Upper lobe of left lung (tissue), 4 donors: Measurements from ENCODE around the gene TMEFF1.

Experiments used
- CTCF ChIP-seq, 6 experiments: fragments of 450-650 bp in 4 of 6; fragments of 200-600 bp in 2 of 6; sonication (generic) in 2 of 6; IDR thresholded peaks; one replicate each; pipeline ENCODE4 v1.5.1; 2016 to 2019; ENCODE audit warnings: antibody characterized with exemption in 6 of 6
- EP300 ChIP-seq, 4 donors: sonication (generic); formaldehyde crosslinking; IDR thresholded peaks; one replicate each; pipeline ENCODE4 v1.5.1; 2017; ENCODE audit warnings: antibody characterized with exemption in 4 of 4, control low read depth in 2 of 4
- POLR2A ChIP-seq, 4 donors: fragments of 450-650 bp; IDR thresholded peaks; one replicate each; pipeline ENCODE4 v1.5.1; 2016 to 2017; ENCODE audit warnings: antibody characterized with exemption in 4 of 4, mild to moderate bottlenecking in 2 of 4
- POLR2AphosphoS5 ChIP-seq, 2 donors: sonication (generic); formaldehyde crosslinking; IDR thresholded peaks; one replicate each; pipeline ENCODE4 v1.5.1; 2017; ENCODE audit warnings: antibody characterized with exemption in 2 of 2

GRCh38 chr9:100449420-100449819 lies 23.5 kb upstream of the TMEFF1 start:
- TF ChIP-seq CTCF (IDR thresholded peaks at IDR 0.05) (no peak), POLR2A (IDR thresholded peaks at IDR 0.05) (no peak), POLR2AphosphoS5 (IDR thresholded peaks at IDR 0.05) (no peak), EP300 (IDR thresholded peaks at IDR 0.05) (no peak)
